Testis (tissue), 3 donors: ENCODE data around the gene TF. TPM values are rescaled to one million over a fixed set of nuclear protein-coding genes. Genes with fewer than 3 reads are reported as not detected.

Source experiments
- DNase-seq: peaks from one replicate; pipeline ENCODE4 v3.0.0-alpha.2; 2019
- H3K27ac ChIP-seq, 2 donors: fragments of 200-600 bp; sonication (generic); one replicate each; pipeline ENCODE4 v1.5.1; 2019
- H3K27me3 ChIP-seq: fragments of 200-600 bp; sonication (generic); one replicate; pipeline ENCODE4 v1.5.1; 2019
- H3K36me3 ChIP-seq: fragments of 200-600 bp; sonication (generic); one replicate; pipeline ENCODE4 v1.5.1; 2017; ENCODE audit warnings: low read depth; ENCODE audit errors: missing control alignments
- H3K4me1 ChIP-seq: fragments of 200-600 bp; sonication (generic); one replicate; pipeline ENCODE4 v1.5.1; 2019
- H3K4me3 ChIP-seq, 2 donors: fragments of 200-600 bp; sonication (generic); one replicate each; pipeline ENCODE4 v1.5.1; 2017 to 2019
- H3K9me3 ChIP-seq: fragments of 200-600 bp; sonication (generic); one replicate; pipeline ENCODE4 v1.5.1; 2017
- CTCF ChIP-seq, 3 experiments: fragments of 450-650 bp in 2 of 3; fragments of 200-600 bp in 1 of 3; sonication (generic) in 1 of 3; IDR thresholded peaks; one replicate each; pipeline ENCODE4 v1.5.1; 2016 to 2019; ENCODE audit warnings: antibody characterized with exemption in 3 of 3, mild to moderate bottlenecking in 2 of 3, moderate library complexity in 1 of 3
- POLR2A ChIP-seq: fragments of 450-650 bp; IDR thresholded peaks from one replicate; pipeline ENCODE4 v1.6.1; 2017; ENCODE audit warnings: antibody characterized with exemption, mild to moderate bottlenecking, moderate library complexity
- WGBS, 2 donors: methylation state at CpG; one replicate each; pipeline ENCODE4 v1.1.5; 2018; 5-methylcytosine and 5-hydroxymethylcytosine counted together
- intact Hi-C: fragments of 100-400 bp; cut with DNase I; formaldehyde crosslinking; loops from one replicate; pipeline ENCODE4 v1.15.1; 2023; ENCODE audit warnings: low total_unique reads
- polyA plus RNA-seq: library from polyadenylated mRNA; stranded (reverse); fragments of 350-450 nt; fragmentation: Illumina TruSeq; extraction: RNeasy Lipid Tissue Mini Kit (QIAGEN cat#74804); gene quantifications from one replicate; pipeline ENCODE4 v1.2.3, GENCODE V29; 2014; ENCODE audit warnings: low read depth, low replicate concordance; ENCODE audit not compliant: insufficient read depth
- total RNA-seq, 2 donors: library from RNA; depleted of rRNA; stranded (reverse); fragments of >200 nt; gene quantifications; one replicate each; pipeline ENCODE4 v1.2.3, GENCODE V29; 2016

TF gene
- total and polyA plus RNA-seq, 3 donors from 2014 or later, result 53.1 to 165 (median 60.2) TPM

GRCh38 chr3:133753779-133754164 lies 7.6 kb downstream of the TF start:
- no peaks in the 10 kb centered on the region for H3K9me3 ChIP-seq
- 82% methylated on average over 1 of the region's 1 CpG; no CpG with 5 or more reads in 1 of the 2 donors for WGBS, 2 donors
- intact Hi-C loops, result no loop called here
- H3K36me3 ChIP-seq, result no peaks in the 10 kb centered on the region
- no peaks in the 10 kb centered on the region for H3K4me1 ChIP-seq
- no peak overlapping the region for H3K4me3 ChIP-seq
- no peak for DNase-seq
- no peak overlapping the region for H3K27ac ChIP-seq
- TF ChIP-seq POLR2A (no peak), CTCF (IDR thresholded peaks at IDR 0.05) (no peak)
- no peaks in the 10 kb centered on the region for H3K27me3 ChIP-seq

- 80 to 95% methylated on average over 1 to 5 of the region's 5 CpGs for WGBS, 2 donors
- no peaks in the 10 kb centered on the region for H3K9me3 ChIP-seq
- intact Hi-C loops, result no loop called here
- DNase-seq, result no peak
- no peak for TF ChIP-seq CTCF (IDR thresholded peaks at IDR 0.05)
- no peak for TF ChIP-seq POLR2A
- no peaks in the 10 kb centered on the region for H3K27me3 ChIP-seq
- no peaks in the 10 kb centered on the region for H3K4me1 ChIP-seq
- no peak overlapping the region for H3K4me3 ChIP-seq
- no peaks in the 10 kb centered on the region for H3K36me3 ChIP-seq
- no peak overlapping the region for H3K27ac ChIP-seq
Measured at GRCh38 chr3:133754455-133754854, 8.3 kb downstream of the TF start.

- intact Hi-C loops, result no loop called here
- no peak overlapping the region for H3K27ac ChIP-seq
- H3K9me3 ChIP-seq, result no peaks in the 10 kb centered on the region
- H3K36me3 ChIP-seq, result no peaks in the 10 kb centered on the region
- DNase-seq, result no peak
- H3K4me1 ChIP-seq, result no peaks in the 10 kb centered on the region
- WGBS, 2 donors, result 79 to 89% methylated on average over 5 to 10 of the region's 10 CpGs
- H3K27me3 ChIP-seq, result no peaks in the 10 kb centered on the region
- TF ChIP-seq POLR2A (no peak), CTCF (IDR thresholded peaks at IDR 0.05) (no peak)
- no peak overlapping the region for H3K4me3 ChIP-seq
Measured at GRCh38 chr3:133754973-133755828, 9.0 kb downstream of the TF start.

- TF ChIP-seq CTCF (IDR thresholded peaks at IDR 0.05) (no peak), POLR2A (no peak)
- no peaks in the 10 kb centered on the region for H3K9me3 ChIP-seq
- DNase-seq, result no peak
- H3K4me1 ChIP-seq, result no peaks in the 10 kb centered on the region
- 87 to 92% methylated on average over 14 to 20 of the region's 20 CpGs for WGBS, 2 donors
- no peaks in the 10 kb centered on the region for H3K36me3 ChIP-seq
- H3K27me3 ChIP-seq, result no peaks in the 10 kb centered on the region
- no peak overlapping the region for H3K27ac ChIP-seq
- intact Hi-C loops, result no loop called here
- no peak overlapping the region for H3K4me3 ChIP-seq
Measured at GRCh38 chr3:133756716-133757694, 10.8 kb downstream of the TF start.
